ENCODE data around the gene DFFA. TPM values are rescaled to one million over a fixed set of nuclear protein-coding genes. Genes with fewer than 3 reads are reported as not detected.

The DFFA gene
- total RNA-seq (26.8 TPM), polyA plus RNA-seq (25.5 TPM)

DNA sequence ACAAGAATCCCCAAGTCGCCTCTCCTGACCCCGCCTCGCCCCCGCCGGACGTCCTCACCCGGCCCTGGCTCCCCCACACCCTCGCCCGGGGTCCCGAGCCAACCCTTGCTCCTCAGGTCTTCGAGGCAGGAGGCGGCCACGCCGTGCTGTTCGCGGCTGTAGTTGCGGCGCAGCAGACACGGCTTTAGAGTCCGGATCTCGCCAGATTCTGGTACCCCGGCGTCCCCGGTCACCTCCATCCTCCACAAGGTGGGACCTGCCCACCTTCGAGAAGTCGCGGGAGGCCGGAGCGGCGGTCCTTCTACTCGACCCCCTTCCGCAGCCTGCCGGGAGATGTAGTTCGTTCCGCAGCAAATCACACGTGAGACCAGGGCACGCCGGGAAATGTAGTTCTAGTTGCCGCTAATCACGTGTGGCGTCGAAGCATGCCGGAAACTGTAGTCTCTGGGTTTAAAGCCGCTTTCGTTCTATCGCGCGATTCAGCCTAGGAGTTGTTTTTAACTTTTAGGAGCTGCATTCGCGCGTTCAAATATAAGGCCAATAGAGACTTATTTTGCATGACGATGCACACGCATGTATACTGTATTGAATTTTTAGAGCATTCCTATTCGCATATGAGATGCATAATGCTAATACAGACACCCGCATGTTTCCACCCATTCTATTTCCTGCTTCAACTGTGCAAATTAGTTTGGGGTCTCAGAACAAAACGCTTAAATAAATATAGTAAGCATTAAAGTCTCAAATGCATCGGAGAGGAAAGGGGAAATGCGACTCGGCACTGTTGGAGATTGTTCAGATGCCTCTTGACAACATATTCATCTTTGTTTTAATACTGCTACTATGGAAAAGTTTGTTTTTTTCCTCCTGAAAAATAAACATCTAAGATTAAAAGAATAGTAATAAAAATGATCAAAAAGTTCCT is at the start of gene DFFA:
Gene DFFA, minus strand, starts transcription at position 310 of the 925 bp plus-strand sequence. Its CDS starts 71 bp downstream, at position 239.
- peak; percentile 93 for DNase-seq (ENCODE audit: extremely low spot score)
- Histone ChIP-seq H3K4me3 (ENCODE audit: low read depth, low read length) (peak within 1 kb of the TSS; percentile 77), H3K4me1 (ENCODE audit: insufficient read depth) (no peaks in the 10 kb centered on the region), H3K36me3 (ENCODE audit: insufficient read depth) (no peaks in the 10 kb centered on the region), H3K27ac (ENCODE audit: low read depth) (no peak within 1 kb of the TSS)
- 2% methylated on average over 59 of the region's 59 CpGs for WGBS

DNA sequence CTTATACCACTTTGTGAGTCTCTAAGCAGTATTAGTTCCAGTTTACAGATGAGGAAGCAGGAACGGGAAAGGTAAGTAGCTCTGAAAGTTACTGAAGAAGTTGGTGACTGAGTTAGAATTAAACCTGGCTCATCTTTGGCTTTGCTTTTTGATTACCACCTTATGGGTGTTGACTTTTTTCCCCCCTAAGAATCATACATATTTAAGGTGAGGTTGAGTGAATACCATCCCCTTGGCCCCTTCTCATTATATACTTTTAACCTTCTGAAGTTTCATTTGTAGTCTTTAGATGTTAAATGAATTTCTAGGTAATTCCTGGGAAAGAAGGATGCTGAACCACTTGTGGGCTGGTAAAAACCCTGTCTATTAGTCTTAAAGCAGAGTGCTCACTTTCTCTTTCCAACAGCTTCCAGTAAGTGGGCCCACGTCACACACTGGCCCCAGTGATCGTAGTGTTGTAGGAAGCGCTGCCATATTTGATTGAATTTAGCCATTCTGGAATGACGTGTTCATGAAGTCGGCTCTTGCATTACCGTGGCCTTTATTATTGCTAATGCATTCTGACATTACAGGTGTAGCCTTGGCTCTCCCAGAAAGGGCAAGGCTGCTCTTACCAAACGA is 49.3 kb upstream of the DFFA start:
- DNase-seq (ENCODE audit: extremely low spot score), result no peak
- Histone ChIP-seq H3K4me1 (ENCODE audit: insufficient read depth) (no peaks in the 10 kb centered on the region), H3K36me3 (ENCODE audit: insufficient read depth) (no peaks in the 10 kb centered on the region), H3K27ac (ENCODE audit: low read depth) (no peak overlapping the region), H3K4me3 (ENCODE audit: low read depth, low read length) (no peak overlapping the region)
- WGBS, result 96% methylated on average over 8 of the region's 8 CpGs

- no peak for DNase-seq (ENCODE audit: extremely low spot score)
- WGBS, result 80% methylated on average over 1 of the region's 1 CpG
- Histone ChIP-seq H3K36me3 (ENCODE audit: insufficient read depth) (no peaks in the 10 kb centered on the region), H3K27ac (ENCODE audit: low read depth) (no peak overlapping the region), H3K4me3 (ENCODE audit: low read depth, low read length) (no peak overlapping the region), H3K4me1 (ENCODE audit: insufficient read depth) (no peaks in the 10 kb centered on the region)
Measured at GRCh38 chr1:10520952-10521351, 48.6 kb upstream of the DFFA start.

DNA sequence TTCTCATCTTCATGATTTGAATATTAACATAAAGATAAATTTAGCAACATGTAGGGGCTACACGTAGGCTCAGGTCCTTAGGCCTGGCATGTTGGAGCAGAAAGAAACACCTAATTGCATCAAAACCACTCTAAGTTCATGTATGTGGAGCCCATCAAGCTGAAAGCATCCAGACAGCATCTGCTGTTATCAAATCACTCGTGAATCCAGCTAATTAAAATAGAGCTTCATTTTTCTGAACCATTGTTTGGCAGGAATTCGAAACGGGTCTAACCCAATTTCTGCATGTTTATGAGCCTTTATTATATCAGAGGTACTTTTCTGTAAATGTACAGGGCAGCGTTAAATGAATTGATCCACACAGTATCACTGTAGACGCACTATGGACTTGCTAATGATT is 48.2 kb upstream of the DFFA start:
- no peaks in the 10 kb centered on the region for H3K36me3 ChIP-seq (ENCODE audit: insufficient read depth)
- H3K27ac ChIP-seq (ENCODE audit: low read depth), result no peak overlapping the region
- no peak overlapping the region for H3K4me3 ChIP-seq (ENCODE audit: low read depth, low read length)
- no peak for DNase-seq (ENCODE audit: extremely low spot score)
- no peaks in the 10 kb centered on the region for H3K4me1 ChIP-seq (ENCODE audit: insufficient read depth)
- WGBS, result 95% methylated on average over 6 of the region's 6 CpGs

DNA sequence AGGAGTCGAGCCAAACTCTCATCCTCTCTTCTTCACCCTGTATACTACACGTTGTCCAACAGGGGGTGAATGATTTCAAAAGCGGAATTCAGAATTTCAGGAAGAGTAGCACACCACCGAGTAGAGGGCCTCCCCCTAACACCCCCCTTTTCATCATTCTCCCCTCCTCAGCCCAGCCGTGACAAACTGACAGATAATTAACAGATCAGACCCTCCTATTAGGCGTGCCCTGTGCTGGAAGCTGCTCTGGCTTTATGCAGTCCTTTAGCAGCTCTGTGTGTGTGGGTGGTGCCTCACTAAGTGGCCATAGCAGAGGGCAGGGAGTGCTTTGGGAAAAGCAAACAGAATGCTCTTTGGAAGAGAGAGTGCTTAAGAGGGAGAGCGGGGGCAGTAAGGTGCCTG is 46.7 kb upstream of the DFFA start:
- no peaks in the 10 kb centered on the region for H3K36me3 ChIP-seq (ENCODE audit: insufficient read depth)
- H3K27ac ChIP-seq (ENCODE audit: low read depth), result no peak overlapping the region
- no peaks in the 10 kb centered on the region for H3K4me1 ChIP-seq (ENCODE audit: insufficient read depth)
- DNase-seq (ENCODE audit: extremely low spot score), result no peak
- 58% methylated on average over 7 of the region's 7 CpGs for WGBS
- no peak overlapping the region for H3K4me3 ChIP-seq (ENCODE audit: low read depth, low read length)

DNA sequence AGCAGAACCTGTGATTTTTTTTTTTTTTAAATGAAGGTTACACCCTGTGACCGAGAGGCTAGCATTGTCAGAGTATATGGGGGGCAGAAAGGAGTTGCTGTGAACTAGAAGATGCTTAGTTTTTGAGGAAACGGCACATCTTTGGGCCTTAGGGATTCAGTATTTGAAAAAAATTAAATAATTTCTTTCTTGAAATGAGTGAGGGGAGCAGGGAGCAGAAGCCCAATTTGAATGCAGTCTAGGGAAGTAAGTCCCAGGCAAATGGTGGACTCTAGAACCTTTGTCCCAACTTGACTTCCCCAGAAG is 45.3 kb upstream of the DFFA start:
- WGBS, result 91% methylated on average over 2 of the region's 2 CpGs
- Histone ChIP-seq H3K27ac (ENCODE audit: low read depth) (no peak overlapping the region), H3K36me3 (ENCODE audit: insufficient read depth) (no peaks in the 10 kb centered on the region), H3K4me3 (ENCODE audit: low read depth, low read length) (no peak overlapping the region), H3K4me1 (ENCODE audit: insufficient read depth) (no peaks in the 10 kb centered on the region)
- DNase-seq (ENCODE audit: extremely low spot score), result no peak

- no peaks in the 10 kb centered on the region for H3K4me1 ChIP-seq (ENCODE audit: insufficient read depth)
- H3K4me3 ChIP-seq (ENCODE audit: low read depth, low read length), result no peak overlapping the region
- no peaks in the 10 kb centered on the region for H3K36me3 ChIP-seq (ENCODE audit: insufficient read depth)
- 78% methylated on average over 8 of the region's 8 CpGs for whole genome bisulfite sequencing
- H3K27ac ChIP-seq (ENCODE audit: low read depth), result no peak overlapping the region
- DNase-seq (ENCODE audit: extremely low spot score), result no peak
Measured at GRCh38 chr1:10516925-10517676, 44.8 kb upstream of the DFFA start.

- H3K4me3 ChIP-seq (ENCODE audit: low read depth, low read length), result no peak overlapping the region
- H3K4me1 ChIP-seq (ENCODE audit: insufficient read depth), result no peaks in the 10 kb centered on the region
- WGBS, result 85% methylated on average over 6 of the region's 6 CpGs
- no peak for DNase-seq (ENCODE audit: extremely low spot score)
- H3K36me3 ChIP-seq (ENCODE audit: insufficient read depth), result no peaks in the 10 kb centered on the region
- H3K27ac ChIP-seq (ENCODE audit: low read depth), result no peak overlapping the region
Measured at GRCh38 chr1:10515976-10516750, 43.8 kb upstream of the DFFA start.

- H3K36me3 ChIP-seq (ENCODE audit: insufficient read depth), result no peaks in the 10 kb centered on the region
- DNase-seq (ENCODE audit: extremely low spot score), result no peak
- H3K27ac ChIP-seq (ENCODE audit: low read depth), result peak overlapping the region; percentile 69
- WGBS, result 80% methylated on average over 10 of the region's 10 CpGs
- no peaks in the 10 kb centered on the region for H3K4me1 ChIP-seq (ENCODE audit: insufficient read depth)
- H3K4me3 ChIP-seq (ENCODE audit: low read depth, low read length), result no peak overlapping the region
Measured at GRCh38 chr1:10515301-10515975, 43.1 kb upstream of the DFFA start.

- Histone ChIP-seq H3K27ac (ENCODE audit: low read depth) (no peak overlapping the region), H3K4me3 (ENCODE audit: low read depth, low read length) (no peak overlapping the region), H3K36me3 (ENCODE audit: insufficient read depth) (no peaks in the 10 kb centered on the region), H3K4me1 (ENCODE audit: insufficient read depth) (no peaks in the 10 kb centered on the region)
- 79% methylated on average over 8 of the region's 8 CpGs for WGBS
- no peak for DNase-seq (ENCODE audit: extremely low spot score)
Measured at GRCh38 chr1:10514490-10515235, 42.3 kb upstream of the DFFA start.

DNA sequence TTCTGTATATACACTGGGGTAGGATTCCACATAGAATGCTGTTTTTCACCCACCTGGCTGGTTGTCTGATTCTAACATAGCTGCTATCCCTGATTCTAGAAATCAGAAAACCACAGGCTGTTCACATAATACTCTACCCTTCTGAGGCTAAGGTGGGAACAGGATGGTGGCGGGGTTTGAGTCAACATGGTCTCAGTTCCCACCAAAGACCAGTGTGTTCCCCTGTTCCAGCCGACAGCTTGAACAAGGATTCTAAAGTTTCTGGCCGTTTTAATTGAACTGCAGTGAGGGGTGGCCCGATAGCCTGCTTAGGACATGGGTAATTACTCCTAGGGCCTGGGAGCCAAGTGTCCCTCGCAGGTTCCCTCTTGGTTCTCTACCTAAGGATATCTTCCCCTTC is 40.9 kb upstream of the DFFA start:
- 93% methylated on average over 5 of the region's 5 CpGs for whole genome bisulfite sequencing
- DNase-seq (ENCODE audit: extremely low spot score), result no peak
- no peak overlapping the region for H3K27ac ChIP-seq (ENCODE audit: low read depth)
- no peaks in the 10 kb centered on the region for H3K36me3 ChIP-seq (ENCODE audit: insufficient read depth)
- H3K4me1 ChIP-seq (ENCODE audit: insufficient read depth), result no peaks in the 10 kb centered on the region
- H3K4me3 ChIP-seq (ENCODE audit: low read depth, low read length), result no peak overlapping the region

DNA sequence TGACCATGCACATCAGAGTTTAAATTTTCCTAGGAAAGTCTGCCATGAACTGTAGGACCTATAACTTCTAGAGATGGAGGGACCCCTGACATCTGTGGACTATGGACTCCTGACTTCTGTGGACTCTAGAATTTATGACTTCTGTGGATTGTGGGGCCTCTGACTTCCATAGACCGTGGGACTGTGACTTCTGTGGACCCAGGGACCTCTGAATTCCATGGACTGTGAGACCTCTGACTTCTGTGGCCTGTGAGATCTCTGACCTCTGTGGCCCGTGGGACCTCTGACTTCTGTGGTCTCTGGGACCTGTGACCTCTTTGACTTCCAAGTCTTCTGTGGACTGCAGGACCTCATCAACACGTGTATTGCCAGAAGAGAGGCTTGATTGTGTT is 39.2 kb upstream of the DFFA start:
- Histone ChIP-seq H3K27ac (ENCODE audit: low read depth) (no peak overlapping the region), H3K36me3 (ENCODE audit: insufficient read depth) (no peaks in the 10 kb centered on the region), H3K4me1 (ENCODE audit: insufficient read depth) (no peaks in the 10 kb centered on the region), H3K4me3 (ENCODE audit: low read depth, low read length) (no peak overlapping the region)
- DNase-seq (ENCODE audit: extremely low spot score), result no peak
- WGBS, result 74% methylated on average over 3 of the region's 3 CpGs
